Thyroid gland (tissue), 4 donors: ENCODE results near the gene TRIM50. TPM values are rescaled to one million over a fixed set of nuclear protein-coding genes. Genes with fewer than 3 reads are reported as not detected.
A peak's percentile ranks its signal among the peaks of the same experiment; 100 is the strongest.
"Not testable (repeated sequence)": the region's sequence is repeated elsewhere in the genome, so short reads cannot be mapped to it uniquely, and the experiment has no call there.

Experiments used
- DNase-seq, 2 donors: peaks; one replicate each; pipeline ENCODE4 v3.0.0-alpha.2; 2019
- H3K27ac ChIP-seq, 3 donors: fragments of 200-600 bp; sonication (generic); 1 replicate in 2 of 3; 2 replicates in 1 of 3; pipeline ENCODE4 v1.5.1; 2016 to 2019; ENCODE audit warnings: mild to moderate bottlenecking in 1 of 3, moderate library complexity in 1 of 3
- H3K27me3 ChIP-seq: fragments of 200-600 bp; sonication (generic); one replicate; pipeline ENCODE4 v1.5.1; 2019
- H3K36me3 ChIP-seq, 2 donors: fragments of 200-600 bp; sonication (generic); one replicate each; pipeline ENCODE4 v1.5.1; 2016 to 2019
- H3K4me1 ChIP-seq, 2 donors: fragments of 200-600 bp; sonication (generic); one replicate each; pipeline ENCODE4 v1.5.1; 2017 to 2019
- H3K4me3 ChIP-seq, 3 donors: fragments of 200-600 bp; sonication (generic); replicated peaks in 1 of 3; 1 replicate in 2 of 3; 2 replicates in 1 of 3; pipeline ENCODE4 v1.5.1; 2016; ENCODE audit warnings: mild to moderate bottlenecking in 1 of 3
- H3K9me3 ChIP-seq: fragments of 200-600 bp; sonication (generic); one replicate; pipeline ENCODE4 v1.5.1; 2017
- CTCF ChIP-seq, 6 experiments: fragments of 200-600 bp in 3 of 6; fragments of 450-650 bp in 3 of 6; sonication (generic) in 3 of 6; IDR thresholded peaks; one replicate each; pipeline ENCODE4 v1.5.1; 2016 to 2019; ENCODE audit warnings: antibody characterized with exemption in 6 of 6, mild to moderate bottlenecking in 2 of 6, inconsistent platforms in 1 of 6, moderate library complexity in 1 of 6
- POLR2A ChIP-seq, 2 donors: fragments of 450-650 bp; IDR thresholded peaks; one replicate each; pipeline ENCODE4 v1.6.1; 2017; ENCODE audit warnings: antibody characterized with exemption in 2 of 2, mild to moderate bottlenecking in 2 of 2, moderate library complexity in 1 of 2
- WGBS, 2 donors: methylation state at CpG; one replicate each; pipeline ENCODE4 v1.1.5; 2017; 5-methylcytosine and 5-hydroxymethylcytosine counted together
- intact Hi-C: fragments of 100-400 bp; cut with DNase I; formaldehyde crosslinking; loops from one replicate; pipeline ENCODE4 v1.15.1; 2023
- total RNA-seq, 4 donors: library from RNA; depleted of rRNA; stranded (reverse); fragments of >200 nt; gene quantifications; one replicate each; pipeline ENCODE4 v1.2.3, GENCODE V29; 2016

The TRIM50 gene
- total RNA-seq, 4 donors from 2014 or later = 1.0 to 1.7 (median 1.5) TPM; not detected in 1

- H3K4me3 ChIP-seq = no peak overlapping the region
- intact Hi-C loops = no loop called here
- H3K9me3 ChIP-seq = no peaks in the 10 kb centered on the region
- H3K27ac ChIP-seq = no peak overlapping the region
- H3K36me3 ChIP-seq = no peaks in the 10 kb centered on the region
- no peak for TF ChIP-seq POLR2A (IDR thresholded peaks at IDR 0.05)
- TF ChIP-seq CTCF (IDR thresholded peaks at IDR 0.05) = no peak
- 82 to 86% methylated on average over 4 of the region's 4 CpGs for WGBS, 2 donors
- H3K27me3 ChIP-seq = no peaks in the 10 kb centered on the region
- no peak for DNase-seq
- H3K4me1 ChIP-seq = peaks cover 5 to 7% of the 10 kb centered on the region in 2 donors
Measured at GRCh38 chr7:73313521-73313906, 14.4 kb downstream of the TRIM50 start.

GRCh38 chr7:73312831-73313520, 14.9 kb downstream of the TRIM50 start:
- 90 to 97% methylated on average over 14 to 34 of the region's 48 CpGs for WGBS, 2 donors
- H3K9me3 ChIP-seq = no peaks in the 10 kb centered on the region
- no peak for TF ChIP-seq POLR2A (IDR thresholded peaks at IDR 0.05)
- TF ChIP-seq CTCF (IDR thresholded peaks at IDR 0.05) = no peak
- DNase-seq = no peak
- intact Hi-C loops = no loop called here
- peaks cover 5 to 9% of the 10 kb centered on the region in 2 donors for H3K4me1 ChIP-seq
- no peak overlapping the region for H3K27ac ChIP-seq
- no peaks in the 10 kb centered on the region for H3K36me3 ChIP-seq
- no peaks in the 10 kb centered on the region for H3K27me3 ChIP-seq
- no peak overlapping the region for H3K4me3 ChIP-seq

GRCh38 chr7:73311421-73311820, 16.5 kb downstream of the TRIM50 start:
- H3K36me3 ChIP-seq, H3K9me3 ChIP-seq, H3K27me3 ChIP-seq, H3K27ac ChIP-seq, intact Hi-C loops, DNase-seq, H3K4me3 ChIP-seq: not testable (repeated sequence)
- WGBS, 2 donors = 85 to 87% methylated on average over 6 to 7 of the region's 7 CpGs
- H3K4me1 ChIP-seq = peaks cover 5 to 15% of the 10 kb centered on the region in 2 donors

- intact Hi-C loops = no loop called here
- peak within 1 kb of the TSS; percentile 45 to 80 (median 58) for H3K4me3 ChIP-seq
- H3K36me3 ChIP-seq = peaks cover 4 to 13% of the 10 kb centered on the region in 2 donors
- peak within 1 kb of the TSS in 1 of 3 donors; percentile 39 for H3K27ac ChIP-seq
- H3K4me1 ChIP-seq = peaks cover 5 to 15% of the 10 kb centered on the region in 2 donors
- H3K9me3 ChIP-seq = no peaks in the 10 kb centered on the region
- 22 to 29% methylated on average over 18 to 20 of the region's 40 CpGs for WGBS, 2 donors
- no peak for TF ChIP-seq CTCF (IDR thresholded peaks at IDR 0.05)
- TF ChIP-seq POLR2A (IDR thresholded peaks at IDR 0.05) = peak in 1 of 2 donors; percentile 55
- no peaks in the 10 kb centered on the region for H3K27me3 ChIP-seq
- peak; percentile 89 to 92 for DNase-seq
Measured at GRCh38 chr7:73308665-73309214, 19.1 kb downstream of the TRIM50 start, which contains the start of gene NSUN5. NSUN5 (minus strand) TSS chr7:73308826; CDS start chr7:73308790, 36 bp downstream.

- no peak for TF ChIP-seq CTCF (IDR thresholded peaks at IDR 0.05)
- Histone ChIP-seq H3K4me3 (peak overlapping the region; percentile 45 to 80 (median 58)), H3K9me3 (no peaks in the 10 kb centered on the region), H3K36me3 (peaks cover 4 to 17% of the 10 kb centered on the region in 2 donors), H3K4me1 (peaks cover 5 to 15% of the 10 kb centered on the region in 2 donors), H3K27ac (peak overlapping the region in 1 of 3 donors; percentile 39), H3K27me3 (no peaks in the 10 kb centered on the region)
- DNase-seq = peak in 1 of 2 donors; percentile 11
- 17 to 34% methylated on average over 20 to 25 of the region's 43 CpGs for WGBS, 2 donors
- intact Hi-C loops = no loop called here
Measured at GRCh38 chr7:73308074-73308664, 19.7 kb downstream of the TRIM50 start.
